HUES64 (cell line): ENCODE results near the gene ABI1.

Experiments
- H3K27ac ChIP-seq: 2 replicates; pipeline ENCODE4 v1.7.0; 2013; ENCODE audit warnings: low read depth, low read length, inconsistent platforms
- H3K27me3 ChIP-seq: 2 replicates; pipeline ENCODE4 v1.6.1; 2013; ENCODE audit warnings: mild to moderate bottlenecking, low read length; ENCODE audit not compliant: insufficient read depth
- H3K36me3 ChIP-seq: 2 replicates; pipeline ENCODE4 v1.6.1; 2013; ENCODE audit warnings: mild to moderate bottlenecking, low read length; ENCODE audit not compliant: insufficient read depth
- H3K4me1 ChIP-seq: 2 replicates; pipeline ENCODE4 v1.6.1; 2013; ENCODE audit warnings: mild to moderate bottlenecking, low read length, moderate library complexity; ENCODE audit not compliant: insufficient read depth
- H3K4me3 ChIP-seq: 2 replicates; pipeline ENCODE4 v1.5.1; 2013; ENCODE audit warnings: mild to moderate bottlenecking, low read length, moderate library complexity
- H3K9ac ChIP-seq: 2 replicates; pipeline ENCODE4 v1.6.1; 2013; ENCODE audit warnings: mild to moderate bottlenecking, low read depth, low read length
- H3K9me3 ChIP-seq: 2 replicates; pipeline ENCODE4 v1.6.1; 2013; ENCODE audit warnings: low read depth, low read length; ENCODE audit not compliant: insufficient read depth
- WGBS: fragments of 150-250, 120-280 bp; methylation state at CpG from one replicate; pipeline ENCODE4 v1.1.7; 2013; ENCODE audit warnings: missing lambda C conversion rate; 5-methylcytosine and 5-hydroxymethylcytosine counted together

The ABI1 gene

GRCh38 chr10:26844396-26844975 lies 16.3 kb downstream of the ABI1 start:
- Histone ChIP-seq H3K9me3 (no peaks in the 10 kb centered on the region), H3K27ac (no peak overlapping the region), H3K4me3 (no peak overlapping the region), H3K27me3 (no peaks in the 10 kb centered on the region), H3K36me3 (no peaks in the 10 kb centered on the region), H3K9ac (0 out of 2 replicates have a peak overlapping the region, but pooled peaks have one; percentile 19), H3K4me1 (peaks cover 13% of the 10 kb centered on the region)
- 88% methylated on average over 5 of the region's 5 CpGs for WGBS

- H3K9me3 ChIP-seq: no peaks in the 10 kb centered on the region
- no peak overlapping the region for H3K9ac ChIP-seq
- H3K36me3 ChIP-seq: no peaks in the 10 kb centered on the region
- no peak overlapping the region for H3K4me3 ChIP-seq
- H3K4me1 ChIP-seq: peaks cover 13% of the 10 kb centered on the region
- no peak overlapping the region for H3K27ac ChIP-seq
- no peaks in the 10 kb centered on the region for H3K27me3 ChIP-seq
- 94% methylated on average over 3 of the region's 3 CpGs for WGBS
Observed at GRCh38 chr10:26843736-26844135, 17.0 kb downstream of the ABI1 start.

- no peaks in the 10 kb centered on the region for H3K9me3 ChIP-seq
- no peak overlapping the region for H3K9ac ChIP-seq
- H3K4me1 ChIP-seq: peaks cover 13% of the 10 kb centered on the region
- 96% methylated on average over 3 of the region's 3 CpGs for WGBS
- H3K4me3 ChIP-seq: no peak overlapping the region
- H3K36me3 ChIP-seq: no peaks in the 10 kb centered on the region
- no peaks in the 10 kb centered on the region for H3K27me3 ChIP-seq
- H3K27ac ChIP-seq: no peak overlapping the region
Observed at GRCh38 chr10:26841733-26842317, 18.9 kb downstream of the ABI1 start.

GRCh38 chr10:26840938-26841732 lies 19.6 kb downstream of the ABI1 start:
- H3K9me3 ChIP-seq: no peaks in the 10 kb centered on the region
- no peak overlapping the region for H3K9ac ChIP-seq
- H3K4me3 ChIP-seq: no peak overlapping the region
- no peaks in the 10 kb centered on the region for H3K36me3 ChIP-seq
- no peak overlapping the region for H3K27ac ChIP-seq
- H3K4me1 ChIP-seq: peaks cover 13% of the 10 kb centered on the region
- H3K27me3 ChIP-seq: no peaks in the 10 kb centered on the region

- Histone ChIP-seq H3K9ac (no peak overlapping the region), H3K4me1 (peaks cover 13% of the 10 kb centered on the region), H3K9me3 (no peaks in the 10 kb centered on the region), H3K4me3 (no peak overlapping the region), H3K27me3 (no peaks in the 10 kb centered on the region), H3K36me3 (no peaks in the 10 kb centered on the region), H3K27ac (no peak overlapping the region)
- 90% methylated on average over 2 of the region's 3 CpGs for WGBS
Observed at GRCh38 chr10:26839966-26840627, 20.7 kb downstream of the ABI1 start.

- Histone ChIP-seq H3K36me3 (no peaks in the 10 kb centered on the region), H3K4me1 (peaks cover 19% of the 10 kb centered on the region), H3K9me3 (no peaks in the 10 kb centered on the region), H3K27ac (no peak overlapping the region), H3K4me3 (no peak overlapping the region), H3K27me3 (no peaks in the 10 kb centered on the region), H3K9ac (no peak overlapping the region)
- 90% methylated on average over 2 of the region's 2 CpGs for WGBS
Observed at GRCh38 chr10:26837139-26837538, 23.6 kb downstream of the ABI1 start.

- no peak overlapping the region for H3K4me3 ChIP-seq
- H3K9me3 ChIP-seq: no peaks in the 10 kb centered on the region
- no peak overlapping the region for H3K9ac ChIP-seq
- H3K4me1 ChIP-seq: peaks cover 9% of the 10 kb centered on the region
- WGBS: 94% methylated on average over 2 of the region's 2 CpGs
- no peaks in the 10 kb centered on the region for H3K36me3 ChIP-seq
- H3K27ac ChIP-seq: no peak overlapping the region
- no peaks in the 10 kb centered on the region for H3K27me3 ChIP-seq
Observed at GRCh38 chr10:26835025-26835424, 25.7 kb downstream of the ABI1 start.

GRCh38 chr10:26832960-26833359 lies 27.8 kb downstream of the ABI1 start:
- H3K9me3 ChIP-seq: no peaks in the 10 kb centered on the region
- 47% methylated on average over 2 of the region's 2 CpGs for WGBS
- H3K9ac ChIP-seq: no peak overlapping the region
- H3K36me3 ChIP-seq: no peaks in the 10 kb centered on the region
- H3K27me3 ChIP-seq: no peaks in the 10 kb centered on the region
- H3K4me1 ChIP-seq: peaks cover 9% of the 10 kb centered on the region
- no peak overlapping the region for H3K4me3 ChIP-seq
- H3K27ac ChIP-seq: no peak overlapping the region

- Histone ChIP-seq H3K4me1 (peaks cover 9% of the 10 kb centered on the region), H3K9me3 (no peaks in the 10 kb centered on the region), H3K36me3 (no peaks in the 10 kb centered on the region), H3K9ac (no peak overlapping the region), H3K27ac (no peak overlapping the region), H3K4me3 (no peak overlapping the region), H3K27me3 (no peaks in the 10 kb centered on the region)
- 92% methylated on average over 6 of the region's 6 CpGs for WGBS
Observed at GRCh38 chr10:26831936-26832335, 28.8 kb downstream of the ABI1 start.

- H3K27me3 ChIP-seq: no peaks in the 10 kb centered on the region
- H3K9ac ChIP-seq: no peak overlapping the region
- no peak overlapping the region for H3K27ac ChIP-seq
- no peaks in the 10 kb centered on the region for H3K36me3 ChIP-seq
- peaks cover 9% of the 10 kb centered on the region for H3K4me1 ChIP-seq
- WGBS: 99% methylated on average over 4 of the region's 5 CpGs
- H3K4me3 ChIP-seq: no peak overlapping the region
- H3K9me3 ChIP-seq: no peaks in the 10 kb centered on the region
Observed at GRCh38 chr10:26829810-26830515, 30.8 kb downstream of the ABI1 start.
